Fibroblast of pulmonary artery (primary cell): ENCODE results near the gene DUS2.
A peak's percentile ranks its signal among the peaks of the same experiment; 100 is the strongest.

ENCODE experiments used
- DNase-seq: peaks from one replicate; pipeline ENCODE4 v3.0.0-alpha.2; 2010; ENCODE audit warnings: low read depth
- H3K4me3 ChIP-seq: replicated peaks from 2 replicates; pipeline ENCODE4 v1.5.1; 2011; ENCODE audit warnings: low read depth, mild to moderate bottlenecking, control low read depth, low read length, moderate library complexity
- CTCF ChIP-seq: IDR thresholded peaks from 2 replicates; pipeline ENCODE4 v1.5.1; 2011; ENCODE audit warnings: mild to moderate bottlenecking, control low read depth, low read length, inconsistent platforms; ENCODE audit errors: missing control alignments

DUS2 gene

GRCh38 chr16:68047987-68048386 lies 24.9 kb downstream of the DUS2 start:
- H3K4me3 ChIP-seq, result no peak overlapping the region
- TF ChIP-seq CTCF, result no peak
- no peak for DNase-seq

GRCh38 chr16:68049449-68049848 lies 26.4 kb downstream of the DUS2 start:
- H3K4me3 ChIP-seq, result no peak overlapping the region
- DNase-seq, result no peak
- no peak for TF ChIP-seq CTCF

- TF ChIP-seq CTCF, result no peak
- H3K4me3 ChIP-seq, result no peak overlapping the region
- no peak for DNase-seq
Measured at GRCh38 chr16:68055395-68055794, 32.3 kb downstream of the DUS2 start.

- no peak overlapping the region for H3K4me3 ChIP-seq
- no peak for TF ChIP-seq CTCF
- DNase-seq, result no peak
Measured at GRCh38 chr16:68059804-68060203, 36.7 kb downstream of the DUS2 start.

GRCh38 chr16:68061396-68061795 lies 38.3 kb downstream of the DUS2 start:
- no peak for DNase-seq
- TF ChIP-seq CTCF, result no peak
- H3K4me3 ChIP-seq, result no peak overlapping the region

GRCh38 chr16:68062910-68063393 lies 39.9 kb downstream of the DUS2 start:
- DNase-seq, result no peak
- H3K4me3 ChIP-seq, result no peak overlapping the region
- TF ChIP-seq CTCF, result no peak

- peak; percentile 86 for DNase-seq
- peak; percentile 90 for TF ChIP-seq CTCF
- no peak overlapping the region for H3K4me3 ChIP-seq
Measured at GRCh38 chr16:68064791-68065365, 41.8 kb downstream of the DUS2 start.
